ENCODE measurements around the gene TRAF2.

Gene TRAF2

DNA sequence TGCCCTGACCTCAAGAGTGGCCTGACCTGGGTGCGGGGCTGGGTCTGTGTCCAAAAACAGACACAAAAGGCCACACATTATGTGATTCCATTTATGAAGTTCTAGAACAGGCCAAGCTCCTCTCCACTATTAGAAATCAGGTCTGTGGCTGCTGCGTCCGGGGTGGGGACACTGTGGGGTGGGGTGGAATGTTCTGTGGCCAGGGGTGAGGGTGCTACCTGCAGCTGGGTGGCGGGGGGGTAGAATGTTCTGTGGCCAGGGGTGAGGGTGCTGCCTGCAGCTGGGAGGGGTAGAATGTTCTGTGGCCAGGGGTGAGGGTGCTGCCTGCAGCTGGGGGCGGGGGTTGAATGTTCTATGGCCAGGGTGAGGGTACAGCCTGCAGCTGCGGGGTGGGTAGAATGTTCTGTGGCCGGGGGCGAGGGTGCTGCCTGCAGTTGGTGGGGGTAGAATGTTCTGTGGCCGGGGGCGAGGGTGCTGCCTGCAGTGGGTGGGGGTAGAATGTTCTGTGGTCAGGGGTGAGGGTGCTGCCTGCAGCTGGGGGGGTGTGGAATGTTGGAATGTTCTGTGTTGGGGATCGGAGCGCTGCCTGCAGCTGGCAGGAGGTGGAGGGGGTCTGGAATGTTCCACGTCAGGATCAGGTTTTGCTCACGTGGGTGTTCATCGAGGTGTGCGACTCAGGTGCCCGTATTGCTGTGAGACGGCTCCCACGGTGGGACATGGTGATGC is 74.1 kb downstream of the TRAF2 start:
- H3K27me3 ChIP-seq (ENCODE audit: control insufficient read depth in 5 of 5, insufficient read depth in 4 of 5, low read length in 5 of 5), result no peaks in the 10 kb centered on the region
- no peak overlapping the region for H3K27ac ChIP-seq (ENCODE audit: low read depth, low read length)
- no peak overlapping the region for H3K4me3 ChIP-seq (ENCODE audit: low read depth in 1 of 5, low read length in 5 of 5)
- peaks cover 2 to 20% (median 12%) of the 10 kb centered on the region in 5 donors for H3K4me1 ChIP-seq (ENCODE audit: control insufficient read depth in 5 of 5, insufficient read depth in 5 of 5, low read length in 5 of 5)
- H3K9ac ChIP-seq (ENCODE audit: low read length in 5 of 5), result no peak overlapping the region
- H3K9me3 ChIP-seq (ENCODE audit: control insufficient read depth in 5 of 5, low read length in 5 of 5), result peaks cover 0 to 4% (median 0%) of the 10 kb centered on the region in 5 donors
- no peaks in the 10 kb centered on the region for H3K36me3 ChIP-seq (ENCODE audit: control insufficient read depth in 5 of 5, insufficient read depth in 5 of 5, low read length in 5 of 5)

DNA sequence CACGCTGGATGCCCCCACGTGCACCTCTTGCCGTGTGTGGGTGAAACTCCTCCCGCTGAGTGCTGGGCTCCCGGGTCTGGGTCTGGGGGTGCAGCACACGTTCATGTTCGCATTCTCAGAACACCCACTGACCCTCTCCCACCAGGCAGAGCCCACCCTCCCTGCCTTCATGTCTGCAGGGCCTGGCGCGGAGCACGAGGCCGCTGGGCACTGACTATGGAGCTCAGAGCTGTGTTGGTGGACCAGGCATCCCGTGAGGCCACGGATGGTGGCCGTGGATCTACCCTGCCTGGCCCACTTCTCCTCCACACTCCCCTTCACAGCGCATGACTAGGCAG is 74.6 kb downstream of the TRAF2 start:
- Histone ChIP-seq H3K27ac (ENCODE audit: low read depth, low read length) (no peak overlapping the region), H3K4me3 (ENCODE audit: low read depth in 1 of 5, low read length in 5 of 5) (no peak overlapping the region), H3K9ac (ENCODE audit: low read length in 5 of 5) (no peak overlapping the region)

DNA sequence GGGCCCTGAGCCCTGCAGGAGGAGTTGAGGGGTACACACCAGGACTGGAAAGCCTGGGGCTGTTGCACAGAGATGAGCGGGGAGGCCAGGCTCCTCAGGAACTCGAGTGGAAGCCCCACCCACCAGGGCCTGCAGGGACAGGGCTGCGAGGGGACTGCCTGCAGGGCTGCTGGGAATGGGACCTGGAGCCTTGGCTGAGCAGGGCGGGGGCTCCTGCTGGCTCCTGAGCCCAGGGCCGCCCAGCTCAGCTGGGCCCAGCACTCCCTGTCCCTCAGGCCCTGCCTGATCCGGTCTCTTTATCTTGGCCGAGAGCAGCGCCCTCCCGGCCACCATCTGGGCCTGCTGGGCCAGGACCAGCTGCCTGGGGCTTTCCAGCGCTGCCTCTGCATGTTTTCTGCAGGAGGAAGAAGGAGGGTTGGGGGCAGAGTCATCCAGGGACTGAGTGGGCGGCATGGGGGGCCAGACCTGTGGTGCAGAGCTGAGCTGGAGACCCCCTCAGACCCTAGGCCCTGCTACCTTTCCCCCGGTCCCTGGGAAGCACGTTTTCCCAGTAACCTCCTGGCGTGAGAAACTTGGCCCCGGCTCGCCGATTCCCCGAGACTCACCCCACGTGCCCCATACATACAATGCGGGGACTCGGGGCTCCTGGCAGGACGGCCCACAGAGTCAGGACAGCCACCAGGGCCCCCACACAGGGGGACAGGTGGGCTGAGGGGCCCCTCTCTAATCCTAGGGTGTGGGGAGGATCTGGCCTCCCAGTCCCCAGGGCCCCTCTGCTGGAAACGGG is 75.2 kb downstream of the TRAF2 start:
- H3K4me3 ChIP-seq (ENCODE audit: low read depth in 1 of 5, low read length in 5 of 5), result no peak overlapping the region
- peaks cover 0 to 7% (median 3%) of the 10 kb centered on the region in 5 donors for H3K27me3 ChIP-seq (ENCODE audit: control insufficient read depth in 5 of 5, insufficient read depth in 4 of 5, low read length in 5 of 5)
- H3K27ac ChIP-seq (ENCODE audit: low read depth, low read length), result no peak overlapping the region
- H3K4me1 ChIP-seq (ENCODE audit: control insufficient read depth in 5 of 5, insufficient read depth in 5 of 5, low read length in 5 of 5), result peaks cover 2 to 28% (median 15%) of the 10 kb centered on the region in 5 donors
- peaks cover 0 to 1% (median 0%) of the 10 kb centered on the region in 5 donors for H3K9me3 ChIP-seq (ENCODE audit: control insufficient read depth in 5 of 5, low read length in 5 of 5)
- no peak overlapping the region for H3K9ac ChIP-seq (ENCODE audit: low read length in 5 of 5)
- no peaks in the 10 kb centered on the region for H3K36me3 ChIP-seq (ENCODE audit: control insufficient read depth in 5 of 5, insufficient read depth in 5 of 5, low read length in 5 of 5)

More for the DNA sequence above, 74.6 kb downstream of the TRAF2 start:
- Histone ChIP-seq H3K4me1 (ENCODE audit: control insufficient read depth in 5 of 5, insufficient read depth in 5 of 5, low read length in 5 of 5) (peaks cover 2 to 22% (median 12%) of the 10 kb centered on the region in 5 donors), H3K9me3 (ENCODE audit: control insufficient read depth in 5 of 5, low read length in 5 of 5) (peaks cover 0 to 4% (median 0%) of the 10 kb centered on the region in 5 donors), H3K27me3 (ENCODE audit: control insufficient read depth in 5 of 5, insufficient read depth in 4 of 5, low read length in 5 of 5) (peaks cover 0 to 3% (median 0%) of the 10 kb centered on the region in 5 donors), H3K36me3 (ENCODE audit: control insufficient read depth in 5 of 5, insufficient read depth in 5 of 5, low read length in 5 of 5) (no peaks in the 10 kb centered on the region)

DNA sequence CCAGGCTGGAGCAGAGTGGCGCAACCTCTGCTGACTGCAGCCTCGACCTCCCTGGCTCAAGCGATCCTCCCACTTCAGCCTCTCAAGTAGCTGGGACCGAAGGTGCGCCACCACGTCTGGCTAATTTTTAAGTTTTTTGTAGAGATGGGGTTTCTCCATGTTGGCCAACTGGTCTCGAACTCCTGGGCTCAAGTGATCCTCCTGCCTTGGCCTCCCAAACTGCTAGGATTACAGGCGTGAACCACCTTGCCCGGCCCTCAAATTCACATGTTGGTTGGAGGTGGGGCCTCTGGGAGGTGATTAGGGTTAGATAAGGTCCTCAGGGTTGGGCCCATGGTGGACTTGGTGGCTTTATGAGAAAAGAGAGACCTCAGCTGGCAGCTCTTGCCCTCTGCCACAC is 75.8 kb downstream of the TRAF2 start:
- Histone ChIP-seq H3K36me3 (ENCODE audit: control insufficient read depth in 5 of 5, insufficient read depth in 5 of 5, low read length in 5 of 5) (no peaks in the 10 kb centered on the region), H3K27me3 (ENCODE audit: control insufficient read depth in 5 of 5, insufficient read depth in 4 of 5, low read length in 5 of 5) (peaks cover 0 to 7% (median 3%) of the 10 kb centered on the region in 5 donors), H3K4me1 (ENCODE audit: control insufficient read depth in 5 of 5, insufficient read depth in 5 of 5, low read length in 5 of 5) (peaks cover 2 to 28% (median 15%) of the 10 kb centered on the region in 5 donors), H3K4me3 (ENCODE audit: low read depth in 1 of 5, low read length in 5 of 5) (no peak overlapping the region), H3K9ac (ENCODE audit: low read length in 5 of 5) (no peak overlapping the region), H3K27ac (ENCODE audit: low read depth, low read length) (no peak overlapping the region), H3K9me3 (ENCODE audit: control insufficient read depth in 5 of 5, low read length in 5 of 5) (no peaks in the 10 kb centered on the region)

DNA sequence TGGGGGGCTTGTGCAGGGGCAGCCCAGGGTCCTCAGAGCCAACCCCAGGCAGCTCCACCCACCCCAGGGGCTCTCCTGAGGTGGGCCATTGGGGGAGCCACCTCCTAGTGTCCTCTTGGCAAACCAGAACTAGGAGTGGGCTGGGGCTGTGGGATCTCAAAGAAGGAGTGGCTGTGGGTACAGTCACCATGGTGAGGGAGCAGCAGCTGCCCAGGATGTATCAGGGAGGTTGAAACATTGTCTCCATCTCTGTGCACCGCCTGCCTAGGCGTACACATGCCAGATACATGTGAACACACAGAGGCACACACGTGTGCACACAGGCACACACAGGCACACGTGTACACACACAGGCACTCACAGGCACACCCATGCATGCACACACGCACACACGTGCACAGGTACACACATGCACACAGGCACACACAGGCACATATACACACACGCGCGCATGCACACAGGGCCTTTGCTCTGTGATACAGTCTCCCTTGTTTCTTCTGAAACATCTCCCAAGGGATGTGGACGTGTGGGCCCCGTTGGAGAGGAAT is 76.5 kb downstream of the TRAF2 start:
- H3K27ac ChIP-seq (ENCODE audit: low read depth, low read length), result no peak overlapping the region
- H3K9ac ChIP-seq (ENCODE audit: low read length in 5 of 5), result no peak overlapping the region
- H3K4me1 ChIP-seq (ENCODE audit: control insufficient read depth in 5 of 5, insufficient read depth in 5 of 5, low read length in 5 of 5), result peaks cover 2 to 28% (median 15%) of the 10 kb centered on the region in 5 donors
- H3K36me3 ChIP-seq (ENCODE audit: control insufficient read depth in 5 of 5, insufficient read depth in 5 of 5, low read length in 5 of 5), result no peaks in the 10 kb centered on the region
- peaks cover 0 to 7% (median 3%) of the 10 kb centered on the region in 5 donors for H3K27me3 ChIP-seq (ENCODE audit: control insufficient read depth in 5 of 5, insufficient read depth in 4 of 5, low read length in 5 of 5)
- H3K4me3 ChIP-seq (ENCODE audit: low read depth in 1 of 5, low read length in 5 of 5), result no peak overlapping the region
- H3K9me3 ChIP-seq (ENCODE audit: control insufficient read depth in 5 of 5, low read length in 5 of 5), result no peaks in the 10 kb centered on the region

DNA sequence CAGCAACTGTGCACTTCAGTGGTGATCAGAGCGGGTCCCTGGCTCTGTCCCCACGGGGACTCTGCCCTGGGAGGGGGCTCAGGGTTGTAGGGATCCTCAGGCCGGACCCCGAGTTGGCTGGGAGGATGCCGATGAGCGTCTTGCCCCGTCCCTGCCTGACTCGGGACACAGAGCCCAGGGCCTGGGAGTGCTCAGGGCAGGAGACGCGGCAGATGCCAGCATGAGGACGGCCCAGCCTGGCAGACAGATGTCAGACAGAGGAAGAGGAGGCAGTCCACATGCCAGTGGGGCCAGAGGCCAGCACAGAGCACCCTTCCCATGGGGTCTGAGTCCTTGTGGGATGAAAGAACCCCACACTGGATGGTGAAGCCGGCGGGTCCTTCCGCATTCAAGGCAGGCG is 77.0 kb downstream of the TRAF2 start:
- Histone ChIP-seq H3K27ac (ENCODE audit: low read depth, low read length) (no peak overlapping the region), H3K9ac (ENCODE audit: low read length in 5 of 5) (no peak overlapping the region), H3K4me3 (ENCODE audit: low read depth in 1 of 5, low read length in 5 of 5) (no peak overlapping the region), H3K36me3 (ENCODE audit: control insufficient read depth in 5 of 5, insufficient read depth in 5 of 5, low read length in 5 of 5) (no peaks in the 10 kb centered on the region), H3K4me1 (ENCODE audit: control insufficient read depth in 5 of 5, insufficient read depth in 5 of 5, low read length in 5 of 5) (peaks cover 2 to 28% (median 15%) of the 10 kb centered on the region in 5 donors), H3K27me3 (ENCODE audit: control insufficient read depth in 5 of 5, insufficient read depth in 4 of 5, low read length in 5 of 5) (peaks cover 0 to 7% (median 3%) of the 10 kb centered on the region in 5 donors), H3K9me3 (ENCODE audit: control insufficient read depth in 5 of 5, low read length in 5 of 5) (no peaks in the 10 kb centered on the region)

- Histone ChIP-seq H3K9me3 (ENCODE audit: control insufficient read depth in 5 of 5, low read length in 5 of 5) (no peaks in the 10 kb centered on the region), H3K4me1 (ENCODE audit: control insufficient read depth in 5 of 5, insufficient read depth in 5 of 5, low read length in 5 of 5) (peaks cover 2 to 28% (median 15%) of the 10 kb centered on the region in 5 donors), H3K4me3 (ENCODE audit: low read depth in 1 of 5, low read length in 5 of 5) (no peak overlapping the region), H3K27me3 (ENCODE audit: control insufficient read depth in 5 of 5, insufficient read depth in 4 of 5, low read length in 5 of 5) (peaks cover 0 to 7% (median 3%) of the 10 kb centered on the region in 5 donors), H3K36me3 (ENCODE audit: control insufficient read depth in 5 of 5, insufficient read depth in 5 of 5, low read length in 5 of 5) (no peaks in the 10 kb centered on the region), H3K9ac (ENCODE audit: low read length in 5 of 5) (no peak overlapping the region), H3K27ac (ENCODE audit: low read depth, low read length) (no peak overlapping the region)
Measured at GRCh38 chr9:136963751-136964150, 77.4 kb downstream of the TRAF2 start.

- Histone ChIP-seq H3K27me3 (ENCODE audit: control insufficient read depth in 5 of 5, insufficient read depth in 4 of 5, low read length in 5 of 5) (peaks cover 0 to 7% (median 3%) of the 10 kb centered on the region in 5 donors), H3K27ac (ENCODE audit: low read depth, low read length) (no peak overlapping the region), H3K4me3 (ENCODE audit: low read depth in 1 of 5, low read length in 5 of 5) (no peak overlapping the region), H3K9ac (ENCODE audit: low read length in 5 of 5) (no peak overlapping the region), H3K4me1 (ENCODE audit: control insufficient read depth in 5 of 5, insufficient read depth in 5 of 5, low read length in 5 of 5) (peaks cover 2 to 28% (median 15%) of the 10 kb centered on the region in 5 donors), H3K36me3 (ENCODE audit: control insufficient read depth in 5 of 5, insufficient read depth in 5 of 5, low read length in 5 of 5) (no peaks in the 10 kb centered on the region), H3K9me3 (ENCODE audit: control insufficient read depth in 5 of 5, low read length in 5 of 5) (no peaks in the 10 kb centered on the region)
Measured at GRCh38 chr9:136964171-136964689, 77.9 kb downstream of the TRAF2 start.

DNA sequence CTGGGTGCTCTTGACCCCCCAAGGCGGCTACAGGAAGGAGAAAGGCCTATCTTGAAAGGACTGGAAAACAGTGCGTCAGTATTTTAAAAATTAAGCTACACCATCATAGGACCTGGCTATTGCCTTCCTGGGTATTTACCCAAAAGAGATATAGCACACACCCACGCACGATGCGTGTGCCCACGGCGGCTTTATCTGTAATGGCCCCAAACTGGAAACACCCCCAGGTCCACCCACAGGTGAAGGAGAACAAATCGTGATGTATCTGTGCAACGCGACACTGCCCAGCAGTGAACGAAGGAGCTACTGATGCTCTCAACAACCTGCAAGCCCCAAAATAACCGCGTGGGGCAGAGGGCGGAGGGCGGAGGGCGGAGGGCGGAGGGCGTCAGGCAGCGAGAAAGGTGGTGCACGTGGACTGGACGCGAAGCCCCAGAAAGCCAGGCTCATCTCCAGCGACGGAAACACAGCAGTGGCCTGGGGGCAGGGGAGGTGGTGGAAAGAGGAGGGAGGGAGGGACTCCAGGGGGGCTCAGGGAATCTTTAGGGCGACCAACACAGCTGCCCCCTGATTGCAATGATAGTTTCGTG is 78.6 kb downstream of the TRAF2 start:
- peaks cover 2 to 28% (median 15%) of the 10 kb centered on the region in 5 donors for H3K4me1 ChIP-seq (ENCODE audit: control insufficient read depth in 5 of 5, insufficient read depth in 5 of 5, low read length in 5 of 5)
- peaks cover 0 to 8% (median 3%) of the 10 kb centered on the region in 5 donors for H3K27me3 ChIP-seq (ENCODE audit: control insufficient read depth in 5 of 5, insufficient read depth in 4 of 5, low read length in 5 of 5)
- H3K4me3 ChIP-seq (ENCODE audit: low read depth in 1 of 5, low read length in 5 of 5), result no peak overlapping the region
- no peak overlapping the region for H3K9ac ChIP-seq (ENCODE audit: low read length in 5 of 5)
- H3K9me3 ChIP-seq (ENCODE audit: control insufficient read depth in 5 of 5, low read length in 5 of 5), result no peaks in the 10 kb centered on the region
- no peaks in the 10 kb centered on the region for H3K36me3 ChIP-seq (ENCODE audit: control insufficient read depth in 5 of 5, insufficient read depth in 5 of 5, low read length in 5 of 5)
- no peak overlapping the region for H3K27ac ChIP-seq (ENCODE audit: low read depth, low read length)
